Measurements from ENCODE around the gene ADCY2. TPM values are rescaled to one million over a fixed set of nuclear protein-coding genes. Genes with fewer than 3 reads are reported as not detected.

ADCY2 gene
- total and polyA plus RNA-seq, 4 experiments from 2014 or later: not detected

- POLR2A ChIA-PET (ENCODE audit: partially characterized antibody): no interaction called here
- no peaks in the 10 kb centered on the region for H3K4me1 ChIP-seq (ENCODE audit: insufficient read depth, low read length)
- no peak for DNase-seq
- Mint-ChIP-seq H3K9me3 (peaks cover 0 to 9% (median 5%) of the 10 kb centered on the region in 8 donors), H3K27ac (no peak overlapping the region), H3K36me3 (no peaks in the 10 kb centered on the region), H3K4me3 (no peak overlapping the region), H3K4me1 (no peaks in the 10 kb centered on the region), H3K27me3 (no peaks in the 10 kb centered on the region)
- H3K27me3 ChIP-seq (ENCODE audit: insufficient read depth, low read length): no peaks in the 10 kb centered on the region
- no peak overlapping the region for H3K27ac ChIP-seq (ENCODE audit: low read depth, low read length)
- H3K9me3 ChIP-seq (ENCODE audit: control insufficient read depth in 1 of 2, low read length in 2 of 2): no peaks in the 10 kb centered on the region
- H3K36me3 ChIP-seq (ENCODE audit: insufficient read depth, low read length): no peaks in the 10 kb centered on the region
- CTCF ChIA-PET (ENCODE audit: partially characterized antibody): interaction anchor here (1.0 kb wide), 1 partner anchor 11 kb away, joined by 3 read pairs; no protein-coding TSS in a partner anchor
- intact Hi-C loops (cut with micrococcal nuclease): no loop called here
- no peak overlapping the region for H3K4me3 ChIP-seq (ENCODE audit: low read length in 2 of 2)
Measured at GRCh38 chr5:7471710-7472109, 75.8 kb downstream of the ADCY2 start.

- Histone ChIP-seq H3K4me1 (ENCODE audit: insufficient read depth, low read length) (no peaks in the 10 kb centered on the region), H3K9me3 (ENCODE audit: control insufficient read depth in 1 of 2, low read length in 2 of 2) (no peaks in the 10 kb centered on the region), H3K27ac (ENCODE audit: low read depth, low read length) (no peak overlapping the region), H3K36me3 (ENCODE audit: insufficient read depth, low read length) (no peaks in the 10 kb centered on the region), H3K4me3 (ENCODE audit: low read length in 2 of 2) (no peak overlapping the region), H3K27me3 (ENCODE audit: insufficient read depth, low read length) (no peaks in the 10 kb centered on the region)
- no peaks in the 10 kb centered on the region for H3K27me3 Mint-ChIP-seq
- no peak overlapping the region for H3K27ac Mint-ChIP-seq
- ChIA-PET POLR2A (ENCODE audit: partially characterized antibody) (no interaction called here), CTCF (ENCODE audit: partially characterized antibody) (no interaction called here)
- H3K36me3 Mint-ChIP-seq: no peaks in the 10 kb centered on the region
- intact Hi-C loops (cut with micrococcal nuclease): no loop called here
- peaks cover 0 to 9% (median 5%) of the 10 kb centered on the region in 8 donors for H3K9me3 Mint-ChIP-seq
- no peak overlapping the region for H3K4me3 Mint-ChIP-seq
- no peak for DNase-seq
- H3K4me1 Mint-ChIP-seq: no peaks in the 10 kb centered on the region
Measured at GRCh38 chr5:7473115-7473514, 77.2 kb downstream of the ADCY2 start.

GRCh38 chr5:7473668-7474215 lies 77.8 kb downstream of the ADCY2 start:
- Mint-ChIP-seq H3K36me3 (no peaks in the 10 kb centered on the region), H3K9me3 (peaks cover 0 to 9% (median 5%) of the 10 kb centered on the region in 8 donors), H3K4me1 (no peaks in the 10 kb centered on the region), H3K27ac (no peak overlapping the region), H3K27me3 (no peaks in the 10 kb centered on the region), H3K4me3 (no peak overlapping the region)
- intact Hi-C loops (cut with micrococcal nuclease): no loop called here
- Histone ChIP-seq H3K27ac (ENCODE audit: low read depth, low read length) (no peak overlapping the region), H3K36me3 (ENCODE audit: insufficient read depth, low read length) (no peaks in the 10 kb centered on the region), H3K9me3 (ENCODE audit: control insufficient read depth in 1 of 2, low read length in 2 of 2) (no peaks in the 10 kb centered on the region), H3K4me3 (ENCODE audit: low read length in 2 of 2) (no peak overlapping the region), H3K27me3 (ENCODE audit: insufficient read depth, low read length) (no peaks in the 10 kb centered on the region), H3K4me1 (ENCODE audit: insufficient read depth, low read length) (no peaks in the 10 kb centered on the region)
- ChIA-PET CTCF (ENCODE audit: partially characterized antibody) (no interaction called here), POLR2A (ENCODE audit: partially characterized antibody) (no interaction called here)
- DNase-seq: no peak

GRCh38 chr5:7474821-7475403 lies 79.0 kb downstream of the ADCY2 start:
- H3K4me1 Mint-ChIP-seq: no peaks in the 10 kb centered on the region
- no peaks in the 10 kb centered on the region for H3K27me3 ChIP-seq (ENCODE audit: insufficient read depth, low read length)
- intact Hi-C loops (cut with micrococcal nuclease): no loop called here
- no peak overlapping the region for H3K27ac Mint-ChIP-seq
- ChIA-PET POLR2A (ENCODE audit: partially characterized antibody) (no interaction called here), CTCF (ENCODE audit: partially characterized antibody) (no interaction called here)
- H3K4me3 ChIP-seq (ENCODE audit: low read length in 2 of 2): no peak overlapping the region
- no peaks in the 10 kb centered on the region for H3K9me3 ChIP-seq (ENCODE audit: control insufficient read depth in 1 of 2, low read length in 2 of 2)
- no peaks in the 10 kb centered on the region for H3K36me3 ChIP-seq (ENCODE audit: insufficient read depth, low read length)
- no peaks in the 10 kb centered on the region for H3K27me3 Mint-ChIP-seq
- no peaks in the 10 kb centered on the region for H3K4me1 ChIP-seq (ENCODE audit: insufficient read depth, low read length)
- no peak overlapping the region for H3K4me3 Mint-ChIP-seq
- H3K9me3 Mint-ChIP-seq: peaks cover 0 to 9% (median 5%) of the 10 kb centered on the region in 8 donors
- DNase-seq: no peak
- no peaks in the 10 kb centered on the region for H3K36me3 Mint-ChIP-seq
- H3K27ac ChIP-seq (ENCODE audit: low read depth, low read length): no peak overlapping the region

- peaks cover 0 to 6% (median 4%) of the 10 kb centered on the region in 8 donors for H3K9me3 Mint-ChIP-seq
- no peaks in the 10 kb centered on the region for H3K27me3 ChIP-seq (ENCODE audit: insufficient read depth, low read length)
- no peaks in the 10 kb centered on the region for H3K4me1 ChIP-seq (ENCODE audit: insufficient read depth, low read length)
- H3K27ac ChIP-seq (ENCODE audit: low read depth, low read length): no peak overlapping the region
- ChIA-PET POLR2A (ENCODE audit: partially characterized antibody) (no interaction called here), CTCF (ENCODE audit: partially characterized antibody) (no interaction called here)
- no peaks in the 10 kb centered on the region for H3K36me3 ChIP-seq (ENCODE audit: insufficient read depth, low read length)
- H3K36me3 Mint-ChIP-seq: no peaks in the 10 kb centered on the region
- intact Hi-C loops (cut with micrococcal nuclease): no loop called here
- H3K27ac Mint-ChIP-seq: no peak overlapping the region
- no peaks in the 10 kb centered on the region for H3K27me3 Mint-ChIP-seq
- H3K9me3 ChIP-seq (ENCODE audit: control insufficient read depth in 1 of 2, low read length in 2 of 2): no peaks in the 10 kb centered on the region
- DNase-seq: no peak
- H3K4me3 Mint-ChIP-seq: no peak overlapping the region
- no peak overlapping the region for H3K4me3 ChIP-seq (ENCODE audit: low read length in 2 of 2)
- no peaks in the 10 kb centered on the region for H3K4me1 Mint-ChIP-seq
Measured at GRCh38 chr5:7478459-7478858, 82.5 kb downstream of the ADCY2 start.

GRCh38 chr5:7488734-7489133 lies 92.8 kb downstream of the ADCY2 start:
- no peaks in the 10 kb centered on the region for H3K27me3 ChIP-seq (ENCODE audit: insufficient read depth, low read length)
- CTCF ChIA-PET (ENCODE audit: partially characterized antibody): no interaction called here
- H3K27ac Mint-ChIP-seq: peak overlapping the region in 1 of 7 donors; percentile 13
- H3K4me3 Mint-ChIP-seq: no peak overlapping the region
- no peaks in the 10 kb centered on the region for H3K36me3 ChIP-seq (ENCODE audit: insufficient read depth, low read length)
- no peaks in the 10 kb centered on the region for H3K36me3 Mint-ChIP-seq
- H3K9me3 Mint-ChIP-seq: peaks cover 0 to 7% (median 2%) of the 10 kb centered on the region in 8 donors
- no peaks in the 10 kb centered on the region for H3K4me1 Mint-ChIP-seq
- peaks cover 0 to 5% of the 10 kb centered on the region in 2 donors for H3K27me3 Mint-ChIP-seq
- POLR2A ChIA-PET (ENCODE audit: partially characterized antibody): no interaction called here
- no peak for DNase-seq
- no peaks in the 10 kb centered on the region for H3K9me3 ChIP-seq (ENCODE audit: control insufficient read depth in 1 of 2, low read length in 2 of 2)
- H3K4me3 ChIP-seq (ENCODE audit: low read length in 2 of 2): no peak overlapping the region
- no peaks in the 10 kb centered on the region for H3K4me1 ChIP-seq (ENCODE audit: insufficient read depth, low read length)
- H3K27ac ChIP-seq (ENCODE audit: low read depth, low read length): no peak overlapping the region
- intact Hi-C loops (cut with micrococcal nuclease): no loop called here

GRCh38 chr5:7492371-7492770 lies 96.4 kb downstream of the ADCY2 start:
- H3K27ac ChIP-seq (ENCODE audit: low read depth, low read length): no peak overlapping the region
- H3K27ac Mint-ChIP-seq: no peak overlapping the region
- H3K4me1 ChIP-seq (ENCODE audit: insufficient read depth, low read length): no peaks in the 10 kb centered on the region
- intact Hi-C loops (cut with micrococcal nuclease): no loop called here
- H3K4me1 Mint-ChIP-seq: no peaks in the 10 kb centered on the region
- CTCF ChIA-PET (ENCODE audit: partially characterized antibody): no interaction called here
- no peaks in the 10 kb centered on the region for H3K36me3 Mint-ChIP-seq
- no peaks in the 10 kb centered on the region for H3K36me3 ChIP-seq (ENCODE audit: insufficient read depth, low read length)
- H3K4me3 ChIP-seq (ENCODE audit: low read length in 2 of 2): no peak overlapping the region
- no peaks in the 10 kb centered on the region for H3K9me3 ChIP-seq (ENCODE audit: control insufficient read depth in 1 of 2, low read length in 2 of 2)
- peaks cover 0 to 7% (median 2%) of the 10 kb centered on the region in 8 donors for H3K9me3 Mint-ChIP-seq
- no peaks in the 10 kb centered on the region for H3K27me3 Mint-ChIP-seq
- no peaks in the 10 kb centered on the region for H3K27me3 ChIP-seq (ENCODE audit: insufficient read depth, low read length)
- POLR2A ChIA-PET (ENCODE audit: partially characterized antibody): no interaction called here
- no peak overlapping the region for H3K4me3 Mint-ChIP-seq
- DNase-seq: no peak

All from CD4-positive, alpha-beta memory T cell (primary cell).